HL-60/S4 treated with retinoic acid at 250 ng/mL for 4 days and 3 days (cell line): Measurements from ENCODE around the gene OR52B2.

Experiments
- in situ Hi-C: fragments of 300-500 bp; cut with MboI; formaldehyde crosslinking; loops from 2 replicates; pipeline ENCODE4 v1.7.0; 2022; ENCODE audit warnings: low sequenced_read_pairs

The OR52B2 gene

GRCh38 chr11:6170226-6170625 is at the start of gene OR52B2:
Gene OR52B2 (minus strand): TSS chr11:6170326. CDS start chr11:6170326, 0 bp downstream.
- in situ Hi-C loops: no loop called here

- in situ Hi-C loops: no loop called here
Observed at GRCh38 chr11:6219359-6219758, 49.2 kb upstream of the OR52B2 start.

- in situ Hi-C loops: no loop called here
Observed at GRCh38 chr11:6217722-6218121, 47.6 kb upstream of the OR52B2 start.

GRCh38 chr11:6216501-6216900 is 46.4 kb upstream of the OR52B2 start:
- in situ Hi-C loops: no loop called here

GRCh38 chr11:6214530-6214929 is 44.4 kb upstream of the OR52B2 start:
- in situ Hi-C loops: no loop called here

GRCh38 chr11:6210274-6210955 is 40.3 kb upstream of the OR52B2 start:
- in situ Hi-C loops: no loop called here

GRCh38 chr11:6209801-6210200 is 39.7 kb upstream of the OR52B2 start:
- in situ Hi-C loops: no loop called here

- in situ Hi-C loops: no loop called here
Observed at GRCh38 chr11:6206456-6207180, 36.5 kb upstream of the OR52B2 start.

GRCh38 chr11:6205366-6205765 is 35.2 kb upstream of the OR52B2 start, which contains the start of gene C11orf42:
Gene C11orf42 (plus strand): TSS chr11:6205557. CDS start chr11:6205616, 59 bp downstream.
- in situ Hi-C loops: no loop called here

- in situ Hi-C loops: no loop called here
Observed at GRCh38 chr11:6204706-6205105, 34.6 kb upstream of the OR52B2 start.

GRCh38 chr11:6203327-6203726 is 33.2 kb upstream of the OR52B2 start:
- in situ Hi-C loops: no loop called here

- in situ Hi-C loops: no loop called here
Observed at GRCh38 chr11:6202041-6202440, 31.9 kb upstream of the OR52B2 start.

- in situ Hi-C loops: no loop called here
Observed at GRCh38 chr11:6201481-6201880, 31.4 kb upstream of the OR52B2 start.

GRCh38 chr11:6200975-6201374 is 30.8 kb upstream of the OR52B2 start:
- in situ Hi-C loops: no loop called here

GRCh38 chr11:6199174-6199810 is 29.2 kb upstream of the OR52B2 start, which contains the start of gene OR52W1:
Gene OR52W1 (plus strand): TSS chr11:6199224. CDS start chr11:6199224, 0 bp downstream.
- in situ Hi-C loops: no loop called here

- in situ Hi-C loops: no loop called here
Observed at GRCh38 chr11:6197466-6198200, 27.5 kb upstream of the OR52B2 start.

GRCh38 chr11:6196396-6196795 is 26.3 kb upstream of the OR52B2 start:
- in situ Hi-C loops: no loop called here

- in situ Hi-C loops: no loop called here
Observed at GRCh38 chr11:6194065-6194581, 24.0 kb upstream of the OR52B2 start.

GRCh38 chr11:6191742-6192141 is 21.6 kb upstream of the OR52B2 start:
- in situ Hi-C loops: no loop called here

GRCh38 chr11:6175440-6175839 is 5.3 kb upstream of the OR52B2 start:
- in situ Hi-C loops: no loop called here
